ENCODE results near the gene CPA5.

DNA sequence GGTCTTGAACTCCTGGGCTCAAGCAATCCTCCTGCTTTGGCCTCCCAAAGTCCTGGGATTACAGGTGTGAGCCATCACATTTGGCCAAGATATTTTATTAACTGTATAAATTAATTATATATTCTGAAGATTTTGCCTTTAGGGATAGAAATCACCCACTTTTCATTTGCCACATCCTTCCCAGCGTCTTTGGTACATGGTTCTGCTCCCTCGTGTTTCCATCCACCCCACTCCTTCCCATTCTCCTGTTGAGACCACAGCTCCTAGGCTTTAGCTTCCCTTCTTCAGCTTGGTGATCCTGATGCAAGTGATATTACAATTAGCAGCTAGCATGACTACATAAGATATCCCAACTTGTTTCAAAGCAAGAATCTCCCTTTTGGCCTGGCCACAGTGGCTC, 44.1 kb downstream of the CPA5 start:
- no peak for TF ChIP-seq EZH2phosphoT487 (IDR thresholded peaks at IDR 0.05; ENCODE audit: low read depth)
- TF ChIP-seq, protein P1, sequence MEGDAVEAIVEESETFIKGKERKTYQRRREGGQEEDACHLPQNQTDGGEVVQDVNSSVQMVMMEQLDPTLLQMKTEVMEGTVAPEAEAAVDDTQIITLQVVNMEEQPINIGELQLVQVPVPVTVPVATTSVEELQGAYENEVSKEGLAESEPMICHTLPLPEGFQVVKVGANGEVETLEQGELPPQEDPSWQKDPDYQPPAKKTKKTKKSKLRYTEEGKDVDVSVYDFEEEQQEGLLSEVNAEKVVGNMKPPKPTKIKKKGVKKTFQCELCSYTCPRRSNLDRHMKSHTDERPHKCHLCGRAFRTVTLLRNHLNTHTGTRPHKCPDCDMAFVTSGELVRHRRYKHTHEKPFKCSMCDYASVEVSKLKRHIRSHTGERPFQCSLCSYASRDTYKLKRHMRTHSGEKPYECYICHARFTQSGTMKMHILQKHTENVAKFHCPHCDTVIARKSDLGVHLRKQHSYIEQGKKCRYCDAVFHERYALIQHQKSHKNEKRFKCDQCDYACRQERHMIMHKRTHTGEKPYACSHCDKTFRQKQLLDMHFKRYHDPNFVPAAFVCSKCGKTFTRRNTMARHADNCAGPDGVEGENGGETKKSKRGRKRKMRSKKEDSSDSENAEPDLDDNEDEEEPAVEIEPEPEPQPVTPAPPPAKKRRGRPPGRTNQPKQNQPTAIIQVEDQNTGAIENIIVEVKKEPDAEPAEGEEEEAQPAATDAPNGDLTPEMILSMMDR (IDR thresholded peaks at IDR 0.05; ENCODE audit: low read depth, low read length), result no peak
